ENCODE results near the gene KLHDC7B.

DNA sequence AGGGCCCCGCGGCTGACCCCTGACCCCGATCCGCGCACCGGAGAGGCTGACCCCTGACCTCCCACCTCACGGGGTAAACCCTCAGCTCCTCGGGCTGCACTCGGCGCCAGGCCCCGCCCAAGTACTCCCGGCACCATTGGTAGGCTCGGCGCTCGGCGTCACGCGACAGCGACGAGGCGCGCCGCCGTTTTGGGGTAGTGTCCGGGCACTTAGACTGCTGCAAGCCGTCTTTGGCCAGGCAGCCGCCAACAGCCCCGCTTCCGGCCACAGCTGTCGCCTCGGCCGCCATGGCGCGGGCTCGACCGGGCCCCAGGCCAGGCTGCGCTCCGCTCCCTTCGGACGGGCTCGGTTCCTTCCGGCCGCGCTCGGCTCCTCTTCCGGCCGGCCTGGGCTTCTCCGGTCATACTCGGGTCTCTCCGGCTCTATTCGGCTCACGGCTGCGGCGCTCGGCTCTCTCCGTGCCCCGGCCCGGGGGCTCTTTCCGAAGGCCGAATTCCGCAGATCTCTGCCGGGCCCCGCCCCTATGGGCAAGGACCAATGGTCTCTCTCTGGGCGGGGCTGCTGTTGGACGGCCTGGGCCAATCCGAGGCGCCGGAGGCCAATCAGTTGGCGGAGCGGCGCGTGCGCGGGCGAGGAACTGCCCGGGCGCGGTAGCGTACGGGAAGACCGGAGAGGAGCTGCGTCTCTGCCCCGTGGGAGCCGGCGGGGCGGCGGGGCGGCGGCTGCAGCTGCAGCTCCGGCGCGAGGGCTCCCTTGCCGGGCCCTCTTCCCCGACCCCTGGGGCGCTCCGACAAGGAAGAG is 37.0 kb downstream of the KLHDC7B start, which contains the start of gene CHKB:
- no peak for TF ChIP-seq EZH2phosphoT487 (IDR thresholded peaks at IDR 0.05; ENCODE audit: borderline replicate concordance)
- TF ChIP-seq, protein P1, sequence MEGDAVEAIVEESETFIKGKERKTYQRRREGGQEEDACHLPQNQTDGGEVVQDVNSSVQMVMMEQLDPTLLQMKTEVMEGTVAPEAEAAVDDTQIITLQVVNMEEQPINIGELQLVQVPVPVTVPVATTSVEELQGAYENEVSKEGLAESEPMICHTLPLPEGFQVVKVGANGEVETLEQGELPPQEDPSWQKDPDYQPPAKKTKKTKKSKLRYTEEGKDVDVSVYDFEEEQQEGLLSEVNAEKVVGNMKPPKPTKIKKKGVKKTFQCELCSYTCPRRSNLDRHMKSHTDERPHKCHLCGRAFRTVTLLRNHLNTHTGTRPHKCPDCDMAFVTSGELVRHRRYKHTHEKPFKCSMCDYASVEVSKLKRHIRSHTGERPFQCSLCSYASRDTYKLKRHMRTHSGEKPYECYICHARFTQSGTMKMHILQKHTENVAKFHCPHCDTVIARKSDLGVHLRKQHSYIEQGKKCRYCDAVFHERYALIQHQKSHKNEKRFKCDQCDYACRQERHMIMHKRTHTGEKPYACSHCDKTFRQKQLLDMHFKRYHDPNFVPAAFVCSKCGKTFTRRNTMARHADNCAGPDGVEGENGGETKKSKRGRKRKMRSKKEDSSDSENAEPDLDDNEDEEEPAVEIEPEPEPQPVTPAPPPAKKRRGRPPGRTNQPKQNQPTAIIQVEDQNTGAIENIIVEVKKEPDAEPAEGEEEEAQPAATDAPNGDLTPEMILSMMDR (conservative IDR thresholded peaks at IDR 0.05; ENCODE audit: low read length) = no peak

Measured in Loucy (cell line).